HEK293 (cell line): Measurements from ENCODE around the gene ABCC11.

Source experiments
- REST ChIP-seq: fragments of 450-650 bp; formaldehyde crosslinking; IDR thresholded peaks from 2 replicates; pipeline ENCODE4 v1.5.1; 2016; ENCODE audit warnings: missing biosample characterization, missing genetic modification characterization
- ZNF239 ChIP-seq: fragments of 450-650 bp; formaldehyde crosslinking; IDR thresholded peaks from 2 replicates; pipeline ENCODE4 v1.5.1; 2016; ENCODE audit warnings: missing biosample characterization, missing genetic modification characterization

GRCh38 chr16:48225456-48225855 lies 21.9 kb downstream of the ABCC11 start:
- no peak for TF ChIP-seq REST (tag by site-specific recombination)
- TF ChIP-seq ZNF239, result no peak
